Measurements from ENCODE around the gene MYO3B.

DNA sequence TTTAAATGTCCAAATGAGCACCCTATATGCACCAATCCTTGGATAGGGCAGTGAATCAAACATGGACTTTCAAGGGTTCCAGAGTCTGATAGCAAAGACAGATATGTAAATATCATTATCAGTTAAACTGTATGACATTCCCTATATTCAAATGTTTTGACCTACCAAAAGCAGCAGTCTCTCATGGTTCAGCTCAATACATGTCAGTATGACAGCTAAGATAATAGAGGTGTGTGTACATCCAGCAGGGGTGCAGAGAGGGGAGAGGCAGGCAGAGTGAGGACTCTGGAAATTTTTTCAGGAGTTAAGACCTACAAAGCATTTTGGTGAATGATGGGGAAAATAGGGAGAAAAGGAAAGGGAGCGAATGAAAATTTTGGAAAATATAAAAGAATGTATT is 106.3 kb downstream of the MYO3B start:
- TF ChIP-seq, protein P1, sequence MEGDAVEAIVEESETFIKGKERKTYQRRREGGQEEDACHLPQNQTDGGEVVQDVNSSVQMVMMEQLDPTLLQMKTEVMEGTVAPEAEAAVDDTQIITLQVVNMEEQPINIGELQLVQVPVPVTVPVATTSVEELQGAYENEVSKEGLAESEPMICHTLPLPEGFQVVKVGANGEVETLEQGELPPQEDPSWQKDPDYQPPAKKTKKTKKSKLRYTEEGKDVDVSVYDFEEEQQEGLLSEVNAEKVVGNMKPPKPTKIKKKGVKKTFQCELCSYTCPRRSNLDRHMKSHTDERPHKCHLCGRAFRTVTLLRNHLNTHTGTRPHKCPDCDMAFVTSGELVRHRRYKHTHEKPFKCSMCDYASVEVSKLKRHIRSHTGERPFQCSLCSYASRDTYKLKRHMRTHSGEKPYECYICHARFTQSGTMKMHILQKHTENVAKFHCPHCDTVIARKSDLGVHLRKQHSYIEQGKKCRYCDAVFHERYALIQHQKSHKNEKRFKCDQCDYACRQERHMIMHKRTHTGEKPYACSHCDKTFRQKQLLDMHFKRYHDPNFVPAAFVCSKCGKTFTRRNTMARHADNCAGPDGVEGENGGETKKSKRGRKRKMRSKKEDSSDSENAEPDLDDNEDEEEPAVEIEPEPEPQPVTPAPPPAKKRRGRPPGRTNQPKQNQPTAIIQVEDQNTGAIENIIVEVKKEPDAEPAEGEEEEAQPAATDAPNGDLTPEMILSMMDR (IDR thresholded peaks at IDR 0.05): no peak
- TF ChIP-seq POLR2A (IDR thresholded peaks at IDR 0.05) (no peak), EP300 (IDR thresholded peaks at IDR 0.05) (no peak)
